Ascending aorta (tissue), 2 donors: ENCODE measurements around the gene HFE. TPM values are rescaled to one million over a fixed set of nuclear protein-coding genes. Genes with fewer than 3 reads are reported as not detected.
"Not testable (repeated sequence)": the region's sequence is repeated elsewhere in the genome, so short reads cannot be mapped to it uniquely, and the experiment has no call there.

Experiments used
- DNase-seq, 2 donors: peaks; one replicate each; pipeline ENCODE4 v3.0.0-alpha.2; 2019; ENCODE audit warnings: low spot score in 2 of 2
- H3K27ac ChIP-seq, 2 donors: fragments of 200-600 bp; sonication (generic); one replicate each; pipeline ENCODE4 v1.5.1; 2016 to 2017; ENCODE audit warnings: mild to moderate bottlenecking in 1 of 2
- H3K27me3 ChIP-seq: fragments of 200-600 bp; sonication (generic); one replicate; pipeline ENCODE4 v1.5.1; 2017
- H3K36me3 ChIP-seq, 2 donors: fragments of 200-600 bp; sonication (generic); one replicate each; pipeline ENCODE4 v1.5.1; 2016
- H3K4me1 ChIP-seq, 2 donors: fragments of 200-600 bp; sonication (generic); one replicate each; pipeline ENCODE4 v1.5.1; 2016 to 2017; ENCODE audit warnings: mild to moderate bottlenecking in 1 of 2
- H3K4me3 ChIP-seq, 2 donors: fragments of 200-600 bp; sonication (generic); one replicate each; pipeline ENCODE4 v1.5.1; 2016 to 2017; ENCODE audit warnings: mild to moderate bottlenecking in 1 of 2
- H3K9me3 ChIP-seq, 2 donors: fragments of 200-600 bp; sonication (generic); one replicate each; pipeline ENCODE4 v1.5.1; 2016
- intact Hi-C: fragments of 100-400 bp; cut with DNase I; formaldehyde crosslinking; loops from one replicate; pipeline ENCODE4 v1.15.1; 2023
- total RNA-seq: library from RNA; depleted of rRNA; stranded (reverse); fragments of >200 nt; gene quantifications from one replicate; pipeline ENCODE4 v1.1.0, GENCODE V29; 2016
- TF ChIP-seq, protein P1 (sequence below), 3 experiments: fragments of 200-600 bp in 2 of 3; fragments of 450-650 bp in 1 of 3; sonication (generic) in 2 of 3; IDR thresholded peaks; one replicate each; pipeline ENCODE4 v1.5.1; 2016 to 2019; ENCODE audit warnings: antibody characterized with exemption in 3 of 3, mild to moderate bottlenecking in 1 of 3, moderate library complexity in 1 of 3

HFE gene
- total RNA-seq, 1 donor from 2014 or later = 2.6 TPM

DNA sequence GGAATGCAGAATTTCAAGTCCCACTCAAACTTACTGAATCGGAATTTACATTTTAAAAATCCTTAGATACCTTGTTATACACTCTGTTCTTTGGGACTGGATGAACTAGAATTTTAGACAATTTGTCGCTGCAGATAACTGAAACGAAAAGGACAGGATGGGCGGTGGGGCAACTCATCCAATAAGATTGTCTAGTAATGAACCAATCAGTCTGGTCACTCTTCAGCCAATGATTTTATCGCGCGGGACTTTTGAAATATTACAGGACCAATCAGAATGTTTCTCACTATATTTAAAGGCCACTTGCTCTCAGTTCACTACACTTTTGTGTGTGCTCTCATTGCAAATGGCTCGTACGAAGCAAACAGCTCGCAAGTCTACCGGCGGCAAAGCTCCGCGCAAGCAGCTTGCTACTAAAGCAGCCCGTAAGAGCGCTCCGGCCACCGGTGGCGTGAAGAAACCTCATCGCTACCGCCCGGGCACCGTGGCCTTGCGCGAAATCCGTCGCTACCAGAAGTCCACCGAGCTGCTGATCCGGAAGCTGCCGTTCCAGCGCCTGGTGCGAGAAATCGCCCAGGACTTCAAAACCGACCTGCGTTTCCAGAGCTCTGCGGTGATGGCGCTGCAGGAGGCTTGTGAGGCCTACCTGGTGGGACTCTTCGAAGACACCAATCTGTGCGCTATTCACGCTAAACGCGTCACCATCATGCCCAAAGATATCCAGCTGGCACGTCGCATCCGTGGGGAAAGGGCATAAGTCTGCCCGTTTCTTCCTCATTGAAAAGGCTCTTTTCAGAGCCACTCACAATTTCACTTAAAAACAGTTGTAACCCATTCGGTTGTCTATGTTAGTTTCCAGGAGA lies 41.9 kb upstream of the HFE start:
- intact Hi-C loops = loop anchor here (1.0 to 2.0 kb wide), 3 partner anchors 10 to 78 kb away; a partner anchor contains a TSS
- H3K9me3 ChIP-seq = no peaks in the 10 kb centered on the region
- peak; percentile 55 to 91 for DNase-seq
- no peaks in the 10 kb centered on the region for H3K36me3 ChIP-seq
- peaks cover 0 to 8% of the 10 kb centered on the region in 2 donors for H3K4me1 ChIP-seq
- peak overlapping the region; percentile 90 to 97 for H3K27ac ChIP-seq
- H3K27me3 ChIP-seq = no peaks in the 10 kb centered on the region
- TF ChIP-seq, protein P1, sequence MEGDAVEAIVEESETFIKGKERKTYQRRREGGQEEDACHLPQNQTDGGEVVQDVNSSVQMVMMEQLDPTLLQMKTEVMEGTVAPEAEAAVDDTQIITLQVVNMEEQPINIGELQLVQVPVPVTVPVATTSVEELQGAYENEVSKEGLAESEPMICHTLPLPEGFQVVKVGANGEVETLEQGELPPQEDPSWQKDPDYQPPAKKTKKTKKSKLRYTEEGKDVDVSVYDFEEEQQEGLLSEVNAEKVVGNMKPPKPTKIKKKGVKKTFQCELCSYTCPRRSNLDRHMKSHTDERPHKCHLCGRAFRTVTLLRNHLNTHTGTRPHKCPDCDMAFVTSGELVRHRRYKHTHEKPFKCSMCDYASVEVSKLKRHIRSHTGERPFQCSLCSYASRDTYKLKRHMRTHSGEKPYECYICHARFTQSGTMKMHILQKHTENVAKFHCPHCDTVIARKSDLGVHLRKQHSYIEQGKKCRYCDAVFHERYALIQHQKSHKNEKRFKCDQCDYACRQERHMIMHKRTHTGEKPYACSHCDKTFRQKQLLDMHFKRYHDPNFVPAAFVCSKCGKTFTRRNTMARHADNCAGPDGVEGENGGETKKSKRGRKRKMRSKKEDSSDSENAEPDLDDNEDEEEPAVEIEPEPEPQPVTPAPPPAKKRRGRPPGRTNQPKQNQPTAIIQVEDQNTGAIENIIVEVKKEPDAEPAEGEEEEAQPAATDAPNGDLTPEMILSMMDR (IDR thresholded peaks at IDR 0.05) = no peak
- H3K4me3 ChIP-seq = peak overlapping the region; percentile 67 to 75

DNA sequence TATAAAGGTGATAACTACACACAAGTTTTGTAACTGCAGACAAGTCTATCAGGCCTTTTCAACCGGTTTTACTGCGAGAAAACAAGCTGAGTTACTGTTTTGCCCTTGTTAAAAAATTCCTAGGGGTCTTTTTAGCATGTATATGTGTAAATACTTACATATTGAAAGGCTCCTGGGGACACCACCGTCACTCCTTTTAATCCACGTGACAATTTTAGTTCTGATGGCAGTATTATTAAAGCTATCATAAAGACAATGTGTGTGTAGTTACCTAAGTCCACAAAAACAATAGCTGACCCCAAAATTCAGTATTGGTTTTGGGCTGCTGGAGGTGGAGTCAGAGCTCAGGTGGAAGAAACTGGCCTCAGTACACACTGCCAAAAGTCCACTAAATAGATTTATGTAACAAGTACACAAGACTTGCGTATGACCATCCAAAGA lies 41.3 kb upstream of the HFE start:
- Histone ChIP-seq H3K4me1 (peaks cover 0 to 8% of the 10 kb centered on the region in 2 donors), H3K36me3 (no peaks in the 10 kb centered on the region), H3K4me3 (peak overlapping the region in 1 of 2 donors; percentile 75), H3K27me3 (no peaks in the 10 kb centered on the region), H3K27ac (no peak overlapping the region), H3K9me3 (no peaks in the 10 kb centered on the region)
- intact Hi-C loops = loop anchor here (1.0 to 2.0 kb wide), 3 partner anchors 9 to 77 kb away; a partner anchor contains a TSS
- TF ChIP-seq, protein P1 (IDR thresholded peaks at IDR 0.05) = no peak
- no peak for DNase-seq

DNA sequence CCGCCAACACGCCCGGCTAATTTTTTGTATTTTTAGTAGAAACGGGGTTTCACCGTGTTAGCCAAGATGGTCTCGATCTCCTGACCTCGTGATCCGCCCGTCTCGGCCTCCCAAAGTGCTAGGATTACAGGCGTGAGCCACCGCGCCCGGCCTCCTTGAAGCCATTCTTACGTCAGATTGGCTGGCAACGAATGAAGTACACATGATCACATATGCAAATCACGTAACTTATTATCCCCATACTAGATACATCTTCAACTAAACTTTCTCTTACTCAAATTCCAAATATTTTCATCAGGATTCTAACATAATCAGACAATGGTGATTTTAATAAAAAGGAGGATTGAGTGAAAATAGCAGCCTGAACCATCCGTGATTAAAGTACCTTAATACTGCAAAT lies 39.9 kb upstream of the HFE start:
- H3K27ac ChIP-seq, H3K36me3 ChIP-seq, intact Hi-C loops, H3K4me1 ChIP-seq, DNase-seq, H3K9me3 ChIP-seq, H3K4me3 ChIP-seq, H3K27me3 ChIP-seq: not testable (repeated sequence)

DNA sequence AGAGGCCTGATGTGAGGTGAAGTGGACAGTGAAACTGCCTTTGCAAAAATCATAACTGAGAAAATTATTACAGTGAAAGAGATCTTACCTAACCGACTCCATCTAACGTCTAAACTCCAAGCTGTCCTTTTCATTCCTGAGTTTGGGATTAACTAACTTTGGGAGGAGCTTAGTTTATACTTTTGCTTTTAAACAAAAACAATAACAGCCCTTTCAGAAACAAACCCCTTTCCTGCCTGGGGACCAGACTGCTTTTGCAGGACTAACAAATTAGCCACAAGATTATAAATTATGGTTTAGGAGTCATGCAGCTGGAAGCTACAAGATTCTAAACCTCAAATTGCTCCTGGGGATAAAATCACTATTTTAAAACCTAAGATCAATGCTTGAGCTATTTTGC lies 38.6 kb upstream of the HFE start:
- Histone ChIP-seq H3K9me3 (no peaks in the 10 kb centered on the region), H3K27ac (no peak overlapping the region), H3K4me3 (no peak overlapping the region), H3K27me3 (no peaks in the 10 kb centered on the region), H3K4me1 (peaks cover 0 to 5% of the 10 kb centered on the region in 2 donors), H3K36me3 (no peaks in the 10 kb centered on the region)
- no peak for DNase-seq
- TF ChIP-seq, protein P1 (IDR thresholded peaks at IDR 0.05) = no peak
- intact Hi-C loops = no loop called here

DNA sequence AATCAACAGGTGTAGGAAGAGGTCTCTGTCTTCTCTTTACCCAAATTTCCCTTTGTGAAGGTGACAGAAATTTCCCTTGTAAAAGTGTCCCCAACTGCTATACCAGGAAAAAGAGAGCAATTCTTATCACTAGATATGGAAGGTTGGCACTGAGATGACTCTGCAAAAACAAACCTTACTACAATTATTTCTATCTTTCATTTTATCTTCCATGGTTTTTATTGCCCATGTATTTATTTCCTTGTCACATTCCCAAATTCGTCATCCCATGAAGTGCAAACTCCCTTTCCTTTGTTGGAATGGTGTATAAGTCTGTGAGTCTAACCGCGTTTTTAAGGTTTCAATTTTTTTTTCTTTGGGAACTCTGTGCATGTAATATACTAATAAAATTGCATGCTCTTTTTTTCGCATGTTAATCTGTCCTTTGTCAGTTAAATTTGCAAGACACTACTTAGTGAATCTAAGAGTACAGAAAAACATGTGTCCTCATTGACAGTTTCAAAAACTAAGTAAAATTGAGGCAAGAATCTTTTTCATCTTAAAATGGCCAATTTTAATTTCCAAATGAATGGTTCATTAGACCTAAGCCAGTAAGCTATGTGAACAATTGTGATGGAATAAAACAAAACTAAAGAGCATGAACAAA lies 35.4 kb upstream of the HFE start:
- DNase-seq = no peak
- H3K9me3 ChIP-seq = no peaks in the 10 kb centered on the region
- H3K27ac ChIP-seq = no peak overlapping the region
- intact Hi-C loops = no loop called here
- H3K4me1 ChIP-seq = peaks cover 0 to 4% of the 10 kb centered on the region in 2 donors
- H3K36me3 ChIP-seq = no peaks in the 10 kb centered on the region
- no peak overlapping the region for H3K4me3 ChIP-seq
- TF ChIP-seq, protein P1 (IDR thresholded peaks at IDR 0.05) = no peak
- no peaks in the 10 kb centered on the region for H3K27me3 ChIP-seq

DNA sequence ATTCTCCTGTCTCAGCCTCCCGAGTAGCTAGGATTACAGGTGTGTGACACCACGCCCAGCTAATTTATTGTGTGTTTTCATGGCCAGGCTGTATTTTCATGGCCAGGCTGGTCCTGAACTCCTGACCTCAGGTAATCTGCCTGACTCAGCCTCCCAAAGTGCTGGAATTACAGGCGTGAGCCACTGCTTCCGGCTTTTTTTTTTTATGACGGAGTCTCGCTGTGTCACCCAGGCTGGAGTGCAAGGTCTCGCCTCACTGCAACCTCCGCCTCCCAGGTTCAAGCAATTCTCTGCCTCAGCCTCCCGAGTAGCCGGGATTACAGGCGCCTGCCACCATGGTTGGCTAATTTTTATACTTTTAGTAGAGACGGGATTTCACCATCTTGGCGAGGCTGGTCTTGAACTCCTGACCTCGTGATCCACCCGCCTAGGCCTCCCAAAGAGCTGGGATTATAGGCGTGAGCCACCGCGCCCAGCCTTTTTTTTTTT lies 34.4 kb upstream of the HFE start:
- H3K4me1 ChIP-seq, H3K4me3 ChIP-seq, H3K36me3 ChIP-seq, H3K9me3 ChIP-seq, H3K27ac ChIP-seq, H3K27me3 ChIP-seq, DNase-seq, intact Hi-C loops: not testable (repeated sequence)
